HepG2 (cell line): ENCODE data around the gene RCBTB1. TPM values are rescaled to one million over a fixed set of nuclear protein-coding genes. Genes with fewer than 3 reads are reported as not detected.
A peak's percentile ranks its signal among the peaks of the same experiment; 100 is the strongest.

Experiments used
- AGO1 ChIP-seq: fragments of 200-400 bp; formaldehyde crosslinking; IDR thresholded peaks from 2 replicates; pipeline ENCODE4 v1.6.1; 2017; ENCODE audit warnings: mild to moderate bottlenecking, low read depth, low read length, moderate library complexity; ENCODE audit not compliant: poor library complexity, severe bottlenecking
- ATRX ChIP-seq: sonication (generic); formaldehyde crosslinking; IDR thresholded peaks from 2 replicates; pipeline ENCODE4 v1.4.0; 2020; ENCODE audit warnings: missing genetic modification reagents, borderline replicate concordance
- CAMTA2 ChIP-seq: sonication (generic); formaldehyde crosslinking; IDR thresholded peaks from 2 replicates; pipeline ENCODE4 v1.4.0; 2020; ENCODE audit warnings: mild to moderate bottlenecking, missing genetic modification reagents, borderline replicate concordance
- GPBP1L1 ChIP-seq: sonication (generic); formaldehyde crosslinking; IDR thresholded peaks from 2 replicates; pipeline ENCODE4 v1.5.0; 2020; ENCODE audit warnings: mild to moderate bottlenecking, missing genetic modification reagents
- HBP1 ChIP-seq: IDR thresholded peaks from 2 replicates; pipeline ENCODE4 v1.6.1; 2016; ENCODE audit warnings: low read depth, control low read depth
- HMG20A ChIP-seq: IDR thresholded peaks from 2 replicates; pipeline ENCODE4 v1.6.1; 2016; ENCODE audit warnings: borderline replicate concordance
- HMGA1 ChIP-seq: sonication (generic); formaldehyde crosslinking; conservative IDR thresholded peaks from 2 replicates; pipeline ENCODE4 v1.4.0; 2020; ENCODE audit warnings: missing genetic modification reagents
- IRF9 ChIP-seq: sonication (generic); formaldehyde crosslinking; IDR thresholded peaks from 2 replicates; pipeline ENCODE4 v1.8.0; 2022; ENCODE audit warnings: missing genetic modification reagents, mild to moderate bottlenecking, borderline replicate concordance
- ISX ChIP-seq: sonication (generic); formaldehyde crosslinking; conservative IDR thresholded peaks from 2 replicates; pipeline ENCODE4 v1.5.0; 2020; ENCODE audit warnings: missing genetic modification reagents
- KDM4B ChIP-seq: sonication (generic); formaldehyde crosslinking; IDR thresholded peaks from 2 replicates; pipeline ENCODE4 v1.4.0; 2020; ENCODE audit warnings: missing genetic modification reagents
- MAF1 ChIP-seq: sonication (generic); formaldehyde crosslinking; IDR thresholded peaks from 2 replicates; pipeline ENCODE4 v1.5.0; 2020; ENCODE audit warnings: missing genetic modification reagents, borderline replicate concordance
- MTA1 ChIP-seq: sonication (generic); formaldehyde crosslinking; IDR thresholded peaks from 2 replicates; pipeline ENCODE4 v1.4.0; 2020; ENCODE audit warnings: missing genetic modification reagents, mild to moderate bottlenecking, borderline replicate concordance
- NFYB ChIP-seq: sonication (generic); formaldehyde crosslinking; IDR thresholded peaks from 2 replicates; pipeline ENCODE4 v1.4.0; 2020; ENCODE audit warnings: missing genetic modification reagents
- REPIN1 ChIP-seq: sonication (generic); formaldehyde crosslinking; IDR thresholded peaks from 2 replicates; pipeline ENCODE4 v1.8.0; 2022; ENCODE audit warnings: missing genetic modification reagents, low read depth, mild to moderate bottlenecking, borderline replicate concordance
- SNAI1 ChIP-seq: sonication (generic); formaldehyde crosslinking; IDR thresholded peaks from 2 replicates; pipeline ENCODE4 v1.5.0; 2020; ENCODE audit warnings: mild to moderate bottlenecking, missing genetic modification reagents, borderline replicate concordance
- ZMAT3 ChIP-seq: sonication (generic); formaldehyde crosslinking; conservative IDR thresholded peaks from 2 replicates; pipeline ENCODE4 v1.7.0; 2021; ENCODE audit warnings: missing genetic modification reagents
- ZNF12 ChIP-seq: sonication (generic); formaldehyde crosslinking; IDR thresholded peaks from 2 replicates; pipeline ENCODE4 v1.5.0; 2020; ENCODE audit warnings: missing genetic modification reagents
- ZNF142 ChIP-seq: sonication (generic); formaldehyde crosslinking; IDR thresholded peaks from 2 replicates; pipeline ENCODE4 v1.4.0; 2020; ENCODE audit warnings: missing genetic modification reagents
- ZNF256 ChIP-seq: sonication (generic); formaldehyde crosslinking; conservative IDR thresholded peaks from 2 replicates; pipeline ENCODE4 v1.4.0; 2020; ENCODE audit warnings: missing genetic modification reagents
- ZNF576 ChIP-seq: sonication (generic); formaldehyde crosslinking; IDR thresholded peaks from 2 replicates; pipeline ENCODE4 v1.4.0; 2020; ENCODE audit warnings: mild to moderate bottlenecking, missing genetic modification reagents
- polyA plus RNA-seq, 8 experiments: library from polyadenylated mRNA; depleted of rRNA in 3 of 8; stranded (reverse) in 7 of 8; unstranded in 1 of 8; fragments of >200 nt; fragmentation: Illumina TruSeq in 4 of 8; extraction: Trizol in 4 of 8; gene quantifications; 2 replicates each; pipeline versions ENCODE4 v1.2.1 to v1.2.3, GENCODE V29; 2011 to 2016; ENCODE audit warnings: low read depth in 4 of 8, missing spikeins in 1 of 8, mixed read lengths in 1 of 8; ENCODE audit not compliant: insufficient read depth in 1 of 8
- total RNA-seq, 5 experiments: library from RNA; depleted of rRNA; stranded (reverse); fragments of >200 nt; fragmentation: Illumina TruSeq; extraction: Trizol; gene quantifications; 2 replicates each; pipeline ENCODE4 v1.2.3, GENCODE V29; 2016; ENCODE audit warnings: low read depth in 1 of 5

The RCBTB1 gene
- total and polyA plus RNA-seq, 2 of the 13 experiments (the other 11 are each of a cell fraction or from before 2014, with no cell fraction given): 13.4 to 21.6 TPM

GRCh38 chr13:49625392-49626079 lies 40.2 kb upstream of the RCBTB1 start (continued):
- no peak for TF ChIP-seq ZNF256 (CRISPR knock-in tag)
- TF ChIP-seq ZMAT3 (CRISPR knock-in tag): 0 out of 2 replicates have a peak, but pooled peaks have one; percentile 22
- TF ChIP-seq NFYB (CRISPR knock-in tag): no peak
- no peak for TF ChIP-seq KDM4B (CRISPR knock-in tag)
- TF ChIP-seq CAMTA2 (CRISPR knock-in tag): no peak
- TF ChIP-seq MAF1 (CRISPR knock-in tag): no peak
- TF ChIP-seq AGO1: no peak
- TF ChIP-seq HBP1: no peak
- TF ChIP-seq ATRX (CRISPR knock-in tag): no peak
- peak; percentile 22; the same call in 1 of the 2 replicates for TF ChIP-seq MTA1
- TF ChIP-seq ZNF12: no peak
- no peak for TF ChIP-seq SNAI1
- no peak for TF ChIP-seq ZNF576 (CRISPR knock-in tag)
- no peak for TF ChIP-seq ISX (CRISPR knock-in tag)
- no peak; the same call in 1 of the 2 replicates for TF ChIP-seq IRF9 (CRISPR knock-in tag)
- TF ChIP-seq HMGA1: no peak
- no peak for TF ChIP-seq ZNF142 (CRISPR knock-in tag)
- TF ChIP-seq REPIN1: no peak
- TF ChIP-seq HMG20A (CRISPR knock-in tag): no peak
- TF ChIP-seq GPBP1L1 (CRISPR knock-in tag): no peak
